Esophagus squamous epithelium (tissue), 4 donors: ENCODE data around the gene ESPNL.

Experiments
- POLR2A ChIP-seq, 4 donors: fragments of 450-650 bp; IDR thresholded peaks; one replicate each; pipeline ENCODE4 v1.6.1; 2017; ENCODE audit warnings: antibody characterized with exemption in 4 of 4, mild to moderate bottlenecking in 4 of 4, moderate library complexity in 3 of 4
- TF ChIP-seq, protein P1 (sequence below), 6 experiments: fragments of 450-650 bp in 4 of 6; fragments of 200-600 bp in 2 of 6; sonication (generic) in 2 of 6; IDR thresholded peaks; one replicate each; pipeline ENCODE4 v1.5.1; 2016 to 2019; ENCODE audit warnings: antibody characterized with exemption in 6 of 6, mild to moderate bottlenecking in 4 of 6, moderate library complexity in 4 of 6

DNA sequence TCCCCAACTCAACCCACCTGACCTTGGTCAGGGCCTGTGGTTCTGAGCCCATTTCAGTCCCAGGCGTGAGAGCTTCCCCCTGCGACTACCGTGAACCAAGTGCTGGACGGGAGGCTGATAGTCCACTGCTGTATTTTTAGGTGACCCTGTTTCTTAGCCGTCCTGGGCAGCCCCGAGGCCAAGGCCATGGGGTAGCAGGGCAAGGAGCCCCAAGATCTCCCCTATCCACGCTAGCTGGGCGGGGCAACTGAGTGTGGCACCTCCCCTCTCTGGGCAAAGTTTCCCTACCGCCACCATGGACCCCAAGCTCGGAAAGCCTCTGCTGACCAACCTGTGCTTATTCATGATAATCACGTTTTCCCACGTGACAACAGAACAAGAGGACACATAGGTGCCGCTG lies 37.7 kb downstream of the ESPNL start:
- TF ChIP-seq, protein P1, sequence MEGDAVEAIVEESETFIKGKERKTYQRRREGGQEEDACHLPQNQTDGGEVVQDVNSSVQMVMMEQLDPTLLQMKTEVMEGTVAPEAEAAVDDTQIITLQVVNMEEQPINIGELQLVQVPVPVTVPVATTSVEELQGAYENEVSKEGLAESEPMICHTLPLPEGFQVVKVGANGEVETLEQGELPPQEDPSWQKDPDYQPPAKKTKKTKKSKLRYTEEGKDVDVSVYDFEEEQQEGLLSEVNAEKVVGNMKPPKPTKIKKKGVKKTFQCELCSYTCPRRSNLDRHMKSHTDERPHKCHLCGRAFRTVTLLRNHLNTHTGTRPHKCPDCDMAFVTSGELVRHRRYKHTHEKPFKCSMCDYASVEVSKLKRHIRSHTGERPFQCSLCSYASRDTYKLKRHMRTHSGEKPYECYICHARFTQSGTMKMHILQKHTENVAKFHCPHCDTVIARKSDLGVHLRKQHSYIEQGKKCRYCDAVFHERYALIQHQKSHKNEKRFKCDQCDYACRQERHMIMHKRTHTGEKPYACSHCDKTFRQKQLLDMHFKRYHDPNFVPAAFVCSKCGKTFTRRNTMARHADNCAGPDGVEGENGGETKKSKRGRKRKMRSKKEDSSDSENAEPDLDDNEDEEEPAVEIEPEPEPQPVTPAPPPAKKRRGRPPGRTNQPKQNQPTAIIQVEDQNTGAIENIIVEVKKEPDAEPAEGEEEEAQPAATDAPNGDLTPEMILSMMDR (IDR thresholded peaks at IDR 0.05) = no peak
- no peak for TF ChIP-seq POLR2A (IDR thresholded peaks at IDR 0.05)
